ENCODE results near the gene HABP4. TPM values are rescaled to one million over a fixed set of nuclear protein-coding genes. Genes with fewer than 3 reads are reported as not detected.

Gene HABP4
- total RNA-seq, 1 experiment from 2014 or later, result 21.0 TPM

DNA sequence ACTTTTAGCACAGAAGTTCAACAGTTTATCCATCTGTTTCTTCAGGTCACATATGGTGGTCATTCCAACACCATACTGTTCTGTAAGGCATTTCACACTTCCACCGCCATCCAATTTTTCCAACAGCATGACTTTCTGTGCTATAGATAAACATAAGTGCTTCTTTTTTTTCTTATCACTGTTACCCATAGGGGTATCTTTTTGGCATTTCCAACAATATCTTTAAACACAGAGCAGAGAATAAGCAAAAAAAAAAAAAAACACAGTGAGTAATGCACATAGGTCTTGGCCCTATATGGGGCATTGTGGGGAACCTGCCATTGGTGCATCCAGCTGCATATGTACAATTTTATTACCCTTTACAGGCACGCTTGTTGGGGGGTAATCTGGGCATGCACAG, 19.6 kb upstream of the HABP4 start (continued):
- TF ChIP-seq, protein P1, sequence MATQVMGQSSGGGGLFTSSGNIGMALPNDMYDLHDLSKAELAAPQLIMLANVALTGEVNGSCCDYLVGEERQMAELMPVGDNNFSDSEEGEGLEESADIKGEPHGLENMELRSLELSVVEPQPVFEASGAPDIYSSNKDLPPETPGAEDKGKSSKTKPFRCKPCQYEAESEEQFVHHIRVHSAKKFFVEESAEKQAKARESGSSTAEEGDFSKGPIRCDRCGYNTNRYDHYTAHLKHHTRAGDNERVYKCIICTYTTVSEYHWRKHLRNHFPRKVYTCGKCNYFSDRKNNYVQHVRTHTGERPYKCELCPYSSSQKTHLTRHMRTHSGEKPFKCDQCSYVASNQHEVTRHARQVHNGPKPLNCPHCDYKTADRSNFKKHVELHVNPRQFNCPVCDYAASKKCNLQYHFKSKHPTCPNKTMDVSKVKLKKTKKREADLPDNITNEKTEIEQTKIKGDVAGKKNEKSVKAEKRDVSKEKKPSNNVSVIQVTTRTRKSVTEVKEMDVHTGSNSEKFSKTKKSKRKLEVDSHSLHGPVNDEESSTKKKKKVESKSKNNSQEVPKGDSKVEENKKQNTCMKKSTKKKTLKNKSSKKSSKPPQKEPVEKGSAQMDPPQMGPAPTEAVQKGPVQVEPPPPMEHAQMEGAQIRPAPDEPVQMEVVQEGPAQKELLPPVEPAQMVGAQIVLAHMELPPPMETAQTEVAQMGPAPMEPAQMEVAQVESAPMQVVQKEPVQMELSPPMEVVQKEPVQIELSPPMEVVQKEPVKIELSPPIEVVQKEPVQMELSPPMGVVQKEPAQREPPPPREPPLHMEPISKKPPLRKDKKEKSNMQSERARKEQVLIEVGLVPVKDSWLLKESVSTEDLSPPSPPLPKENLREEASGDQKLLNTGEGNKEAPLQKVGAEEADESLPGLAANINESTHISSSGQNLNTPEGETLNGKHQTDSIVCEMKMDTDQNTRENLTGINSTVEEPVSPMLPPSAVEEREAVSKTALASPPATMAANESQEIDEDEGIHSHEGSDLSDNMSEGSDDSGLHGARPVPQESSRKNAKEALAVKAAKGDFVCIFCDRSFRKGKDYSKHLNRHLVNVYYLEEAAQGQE (IDR thresholded peaks at IDR 0.05; ENCODE audit: low read depth), result no peak
- TF ChIP-seq, protein P2, sequence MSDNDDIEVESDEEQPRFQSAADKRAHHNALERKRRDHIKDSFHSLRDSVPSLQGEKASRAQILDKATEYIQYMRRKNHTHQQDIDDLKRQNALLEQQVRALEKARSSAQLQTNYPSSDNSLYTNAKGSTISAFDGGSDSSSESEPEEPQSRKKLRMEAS (IDR thresholded peaks at IDR 0.05), result no peak
- TF ChIP-seq JUND (IDR thresholded peaks at IDR 0.05), result no peak

DNA sequence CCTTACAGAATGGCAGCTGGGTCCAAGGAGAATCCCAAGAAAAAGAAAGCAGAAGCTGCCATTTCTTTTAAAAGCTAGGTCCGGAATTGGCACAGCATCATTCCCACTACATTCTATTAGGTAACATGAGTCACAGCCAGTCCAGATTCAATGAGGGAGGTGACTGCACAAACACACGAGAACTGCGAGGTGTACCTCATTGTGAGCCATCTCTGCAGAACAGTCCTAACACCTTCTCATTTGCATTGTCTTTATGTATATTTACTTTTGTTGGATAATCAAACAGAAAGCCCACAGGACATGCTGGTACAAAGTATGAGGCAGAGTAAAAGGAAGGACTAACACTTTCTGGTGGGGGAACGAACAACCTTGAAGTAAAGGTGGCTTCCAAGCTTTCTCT, 14.6 kb upstream of the HABP4 start:
- H4K20me1 ChIP-seq (ENCODE audit: insufficient read depth), result no peaks in the 10 kb centered on the region
- TF ChIP-seq SP1 (IDR thresholded peaks at IDR 0.05; ENCODE audit: low read depth) (no peak), YY1 (IDR thresholded peaks at IDR 0.05; ENCODE audit: extremely low read depth, insufficient replicate concordance, low read depth, low read length) (no peak), JUND (IDR thresholded peaks at IDR 0.05) (no peak), SIN3A (IDR thresholded peaks at IDR 0.05; ENCODE audit: low read depth) (no peak), SRF (IDR thresholded peaks at IDR 0.05; ENCODE audit: low read depth) (no peak), EZH2 (IDR thresholded peaks at IDR 0.05) (no peak), CEBPB (IDR thresholded peaks at IDR 0.05; ENCODE audit: low read depth) (no peak), FOSL1 (IDR thresholded peaks at IDR 0.05; ENCODE audit: low read depth) (no peak)
- TF ChIP-seq, protein P2 (IDR thresholded peaks at IDR 0.05), result no peak
- TF ChIP-seq, protein P3, sequence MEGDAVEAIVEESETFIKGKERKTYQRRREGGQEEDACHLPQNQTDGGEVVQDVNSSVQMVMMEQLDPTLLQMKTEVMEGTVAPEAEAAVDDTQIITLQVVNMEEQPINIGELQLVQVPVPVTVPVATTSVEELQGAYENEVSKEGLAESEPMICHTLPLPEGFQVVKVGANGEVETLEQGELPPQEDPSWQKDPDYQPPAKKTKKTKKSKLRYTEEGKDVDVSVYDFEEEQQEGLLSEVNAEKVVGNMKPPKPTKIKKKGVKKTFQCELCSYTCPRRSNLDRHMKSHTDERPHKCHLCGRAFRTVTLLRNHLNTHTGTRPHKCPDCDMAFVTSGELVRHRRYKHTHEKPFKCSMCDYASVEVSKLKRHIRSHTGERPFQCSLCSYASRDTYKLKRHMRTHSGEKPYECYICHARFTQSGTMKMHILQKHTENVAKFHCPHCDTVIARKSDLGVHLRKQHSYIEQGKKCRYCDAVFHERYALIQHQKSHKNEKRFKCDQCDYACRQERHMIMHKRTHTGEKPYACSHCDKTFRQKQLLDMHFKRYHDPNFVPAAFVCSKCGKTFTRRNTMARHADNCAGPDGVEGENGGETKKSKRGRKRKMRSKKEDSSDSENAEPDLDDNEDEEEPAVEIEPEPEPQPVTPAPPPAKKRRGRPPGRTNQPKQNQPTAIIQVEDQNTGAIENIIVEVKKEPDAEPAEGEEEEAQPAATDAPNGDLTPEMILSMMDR (IDR thresholded peaks at IDR 0.05 in 2 of 3, conservative IDR thresholded peaks at IDR 0.05 in 1 of 3; ENCODE audit: borderline replicate concordance in 1 of 3, insufficient read depth in 1 of 3, low read depth in 2 of 3, low read length in 2 of 3), result no peak
- ATAC-seq (no peak), DNase-seq (ENCODE audit: low read depth, low spot score) (no peak)
- no TSS peak for BruUV-seq (replicated peaks)
- H3K9me3 ChIP-seq (ENCODE audit: control insufficient read depth in 1 of 2, insufficient read depth in 1 of 2, low read depth in 1 of 2, low read length in 2 of 2), result peaks cover 0 to 4% of the 10 kb centered on the region in 2 experiments; a peak in 1 of 4 replicates
- no peaks in the 10 kb centered on the region for H3K9me2 ChIP-seq (ENCODE audit: insufficient read depth)
- H3K79me2 ChIP-seq (ENCODE audit: insufficient read depth, low read length), result no peaks in the 10 kb centered on the region
- H2AFZ ChIP-seq (ENCODE audit: low read depth, low read length, poor library complexity, severe bottlenecking), result no peak overlapping the region
- no peaks in the 10 kb centered on the region for H3K27me3 ChIP-seq (ENCODE audit: insufficient read depth, low read length)
- H3K9ac ChIP-seq (ENCODE audit: low read length), result no peak overlapping the region
- no peaks in the 10 kb centered on the region for H3K4me1 ChIP-seq (ENCODE audit: control insufficient read depth in 1 of 2, insufficient read depth in 2 of 2, low read length in 2 of 2)
- H3K4me3 ChIP-seq (replicated peaks in 1 of 2; ENCODE audit: low read depth in 1 of 2, low read length in 2 of 2), result no peak overlapping the region
- ChIA-PET POLR2A (no interaction called here), RAD21 (ENCODE audit: low non-redundant PET in 1 of 2, low total read pairs in 2 of 2, uncharacterized antibody in 2 of 2, unreplicated experiment in 2 of 2) (no interaction called here), CTCF (no interaction called here)
- intact Hi-C loops (cut with micrococcal nuclease), result no loop called here
- no peak overlapping the region for H3K27ac ChIP-seq (ENCODE audit: low read depth, low read length)
- no peak overlapping the region for H3K4me2 ChIP-seq (ENCODE audit: low read length)
- no peaks in the 10 kb centered on the region for H3K36me3 ChIP-seq (ENCODE audit: control insufficient read depth in 1 of 2, insufficient read depth in 2 of 2, low read length in 2 of 2)

Data from HCT116 (cell line).